PC-3 (cell line): Measurements from ENCODE around the gene LNX1. TPM values are rescaled to one million over a fixed set of nuclear protein-coding genes. Genes with fewer than 3 reads are reported as not detected.

Experiments used
- ATAC-seq: fragments of 200-7000 bp; cut with Tn5 transposase; 2 replicates; pipeline ENCODE4 v1.9.1; 2020; ENCODE audit warnings: mild to moderate bottlenecking, moderate library complexity
- BruUV-seq: library from RNA; stranded (reverse); fragments of 400-500 nt; replicated peaks from 2 replicates; lab custom pipeline; 2021; lab: Mats Ljungman, UMichigan
- CTCF ChIA-PET: fragments of 300-600 bp; sonication (Branson Sonifier 250); formaldehyde crosslinking; loops from one replicate; lab custom pipeline; 2022; ENCODE audit warnings: antibody characterized with exemption; lab: Charles Lee
- POLR2A ChIA-PET: fragments of 300-600 bp; sonication (Branson Sonifier 250); formaldehyde crosslinking; loops from one replicate; lab custom pipeline; 2022; ENCODE audit warnings: antibody characterized with exemption; ENCODE audit not compliant: unreplicated experiment; lab: Charles Lee
- DNase-seq: peaks from one replicate; pipeline ENCODE4 v3.0.0-alpha.2; 2015
- H2AFZ ChIP-seq: fragments of 300-600 bp; sonication (generic); 2 replicates; pipeline ENCODE4 v1.6.0; 2016; ENCODE audit warnings: antibody characterized with exemption, low read length
- H3F3A ChIP-seq: fragments of 300-600 bp; sonication (generic); one replicate; pipeline ENCODE4 v1.6.0; 2017; ENCODE audit warnings: antibody characterized with exemption, low read length, control low read depth, mild to moderate bottlenecking; ENCODE audit not compliant: unreplicated experiment
- H3K27ac ChIP-seq: fragments of 300-600 bp; sonication (generic); 2 replicates; pipeline ENCODE4 v1.5.1; 2016; ENCODE audit warnings: mild to moderate bottlenecking, low read length
- H3K27me3 ChIP-seq: fragments of 300-600 bp; sonication (generic); 2 replicates; pipeline ENCODE4 v1.6.1; 2016; ENCODE audit warnings: low read length, mixed read lengths
- H3K36me3 ChIP-seq: fragments of 300-600 bp; sonication (generic); 2 replicates; pipeline ENCODE4 v1.6.1; 2016; ENCODE audit warnings: low read depth, mixed run types, low read length, mixed read lengths
- H3K4me1 ChIP-seq: fragments of 300-600 bp; sonication (generic); 2 replicates; pipeline ENCODE4 v1.5.1; 2016; ENCODE audit warnings: low read length; ENCODE audit not compliant: insufficient read depth
- H3K4me2 ChIP-seq: fragments of 300-600 bp; sonication (generic); 2 replicates; pipeline ENCODE4 v1.6.0; 2016; ENCODE audit warnings: low read length
- H3K4me3 ChIP-seq: fragments of 300-600 bp; sonication (generic); 2 replicates; pipeline ENCODE4 v1.5.1; 2016; ENCODE audit warnings: mild to moderate bottlenecking, low read length, mixed read lengths
- H3K79me2 ChIP-seq: fragments of 300-600 bp; sonication (generic); 2 replicates; pipeline ENCODE4 v1.6.1; 2017; ENCODE audit warnings: low read length, mixed read lengths
- H3K9ac ChIP-seq: fragments of 300-600 bp; sonication (generic); 2 replicates; pipeline ENCODE4 v1.6.0; 2016; ENCODE audit warnings: mild to moderate bottlenecking, low read length
- H3K9me2 ChIP-seq: fragments of 300-600 bp; sonication (generic); replicated peaks from 2 replicates; pipeline ENCODE4 v1.6.1; 2016; ENCODE audit warnings: mixed run types, low read length, mixed read lengths
- H3K9me3 ChIP-seq: fragments of 300-600 bp; sonication (generic); 2 replicates; pipeline ENCODE4 v1.6.1; 2016; ENCODE audit warnings: low read length, mixed read lengths
- H4K20me1 ChIP-seq: fragments of 300-600 bp; sonication (generic); 2 replicates; pipeline ENCODE4 v1.6.1; 2016; ENCODE audit warnings: low read length, mixed read lengths
- CTCF ChIP-seq: fragments of 300-600 bp; sonication (generic); conservative IDR thresholded peaks from 2 replicates; pipeline ENCODE4 v1.5.1; 2017; ENCODE audit warnings: antibody characterized with exemption, low read depth, mild to moderate bottlenecking, low read length
- EZH2 ChIP-seq: fragments of 300-600 bp; sonication (generic); IDR thresholded peaks from one replicate; pipeline ENCODE4 v1.6.1; 2017; ENCODE audit warnings: antibody characterized with exemption, mild to moderate bottlenecking, low read length; ENCODE audit not compliant: unreplicated experiment
- EZH2phosphoT487 ChIP-seq: fragments of 300-600 bp; sonication (generic); IDR thresholded peaks from 2 replicates; pipeline ENCODE4 v1.6.1; 2018; ENCODE audit warnings: mild to moderate bottlenecking, antibody characterized with exemption, low read length, borderline replicate concordance
- intact Hi-C: fragments of 100-400 bp; cut with micrococcal nuclease; formaldehyde crosslinking; loops from 2 replicates; pipeline ENCODE4 v1.9.0; 2023
- total RNA-seq: library from RNA; depleted of rRNA; stranded (reverse); fragments of >200 nt; gene quantifications from 2 replicates; pipeline ENCODE4 v1.2.3, GENCODE V29; 2014

The LNX1 gene
- total RNA-seq, 1 experiment from 2014 or later, result 2.8 TPM

- no peak for ATAC-seq
- H3K79me2 ChIP-seq, result no peaks in the 10 kb centered on the region
- intact Hi-C loops, result no loop called here
Measured at GRCh38 chr4:53595834-53596233, 4.5 kb upstream of the LNX1 start.

GRCh38 chr4:53595204-53595603 lies 3.9 kb upstream of the LNX1 start:
- Histone ChIP-seq H3K4me1 (peaks cover 17% of the 10 kb centered on the region), H3K79me2 (no peaks in the 10 kb centered on the region), H3K9me2 (no peaks in the 10 kb centered on the region), H4K20me1 (no peaks in the 10 kb centered on the region), H3K27me3 (no peaks in the 10 kb centered on the region), H3K27ac (no peak overlapping the region), H3K36me3 (no peaks in the 10 kb centered on the region), H3K9ac (no peak overlapping the region), H3F3A (no peaks in the 10 kb centered on the region), H3K9me3 (no peaks in the 10 kb centered on the region), H3K4me3 (no peak overlapping the region), H2AFZ (no peak overlapping the region), H3K4me2 (no peak overlapping the region)
- CTCF ChIA-PET, result no interaction called here
- DNase-seq, result no peak
- no peak for ATAC-seq
- BruUV-seq, result no TSS peak
- POLR2A ChIA-PET, result no interaction called here
- intact Hi-C loops, result no loop called here
- TF ChIP-seq EZH2phosphoT487 (no peak), CTCF (no peak), EZH2 (no peak)

More at GRCh38 chr4:53595834-53596233, 4.5 kb upstream of the LNX1 start:
- Histone ChIP-seq H3K4me3 (no peak overlapping the region), H2AFZ (no peak overlapping the region), H4K20me1 (no peaks in the 10 kb centered on the region), H3K9me3 (no peaks in the 10 kb centered on the region), H3F3A (no peaks in the 10 kb centered on the region), H3K9ac (no peak overlapping the region), H3K27me3 (no peaks in the 10 kb centered on the region), H3K9me2 (no peaks in the 10 kb centered on the region), H3K4me2 (no peak overlapping the region), H3K27ac (no peak overlapping the region), H3K36me3 (no peaks in the 10 kb centered on the region), H3K4me1 (peaks cover 17% of the 10 kb centered on the region)
- no TSS peak for BruUV-seq
- POLR2A ChIA-PET, result no interaction called here
- CTCF ChIA-PET, result no interaction called here
- no peak for TF ChIP-seq EZH2
- TF ChIP-seq CTCF, result no peak
- TF ChIP-seq EZH2phosphoT487, result no peak
- DNase-seq, result no peak

- no peaks in the 10 kb centered on the region for H3F3A ChIP-seq
- peaks cover 17% of the 10 kb centered on the region for H3K4me1 ChIP-seq
- no TSS peak for BruUV-seq
- no peaks in the 10 kb centered on the region for H3K27me3 ChIP-seq
- no peaks in the 10 kb centered on the region for H4K20me1 ChIP-seq
- TF ChIP-seq CTCF (no peak), EZH2 (no peak), EZH2phosphoT487 (no peak)
- H3K27ac ChIP-seq, result no peak overlapping the region
- H3K79me2 ChIP-seq, result no peaks in the 10 kb centered on the region
- H2AFZ ChIP-seq, result no peak overlapping the region
- no peak for DNase-seq
- intact Hi-C loops, result no loop called here
- H3K36me3 ChIP-seq, result no peaks in the 10 kb centered on the region
- no peak overlapping the region for H3K4me2 ChIP-seq
- no peaks in the 10 kb centered on the region for H3K9me2 ChIP-seq
- no peak overlapping the region for H3K9ac ChIP-seq
- H3K4me3 ChIP-seq, result no peak overlapping the region
- ATAC-seq, result no peak
- no peaks in the 10 kb centered on the region for H3K9me3 ChIP-seq
- ChIA-PET POLR2A (no interaction called here), CTCF (no interaction called here)
Measured at GRCh38 chr4:53593765-53594164, 2.5 kb upstream of the LNX1 start.
